Measurements from ENCODE around the gene PROX1. TPM values are rescaled to one million over a fixed set of nuclear protein-coding genes. Genes with fewer than 3 reads are reported as not detected.

Gene PROX1
- total and polyA plus RNA-seq, 9 of the 15 experiments (the other 6 are each of a cell fraction or from before 2014, with no cell fraction given): 0.14 to 0.22 TPM; not detected in 7

DNA sequence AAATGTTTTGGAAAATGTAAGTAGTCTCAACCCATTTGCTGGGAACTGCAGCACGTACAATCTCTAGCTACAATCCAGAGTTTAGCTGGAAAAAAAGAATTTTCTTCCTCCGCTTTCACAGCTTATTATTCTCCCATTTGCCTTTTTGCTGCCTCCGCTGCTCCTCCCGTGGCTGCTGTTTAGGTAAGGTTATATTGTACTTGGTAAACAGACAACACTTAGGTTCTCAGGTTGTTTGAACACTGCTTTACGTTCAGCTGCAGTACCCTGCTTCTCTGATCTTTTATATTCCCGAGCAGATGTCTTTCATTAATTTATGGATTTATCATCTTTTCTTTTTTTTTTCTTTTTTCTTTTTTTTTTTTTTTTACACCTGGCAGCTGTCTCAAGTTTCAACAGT lies 14.3 kb downstream of the PROX1 start:
- no peak overlapping the region for H3K4me2 ChIP-seq (ENCODE audit: insufficient read depth, low read length)
- POLR2A ChIA-PET: interaction anchor here (0.6 to 1.1 kb wide), 2 partner anchors 9 to 957 kb away, joined by 3 to 5 read pairs; no protein-coding TSS in a partner anchor

More for the DNA sequence above, 14.3 kb downstream of the PROX1 start:
- Histone ChIP-seq H4K20me1 (replicated peaks; ENCODE audit: control insufficient read depth, insufficient read depth, low read length) (no peaks in the 10 kb centered on the region), H3K9ac (ENCODE audit: insufficient read depth in 1 of 2, low read depth in 2 of 2, low read length in 2 of 2) (no peak overlapping the region), H3K9me1 (ENCODE audit: control insufficient read depth, insufficient read depth, low read length) (no peaks in the 10 kb centered on the region), H3K4me1 (replicated peaks in 1 of 2; ENCODE audit: control insufficient read depth in 2 of 2, insufficient read depth in 2 of 2, low read length in 2 of 2) (peaks cover 4 to 9% of the 10 kb centered on the region in 2 experiments; a peak in 3 of 5 replicates), H3K27ac (ENCODE audit: extremely low read depth, low read depth, low read length) (no peak overlapping the region), H3K79me2 (ENCODE audit: control insufficient read depth, insufficient read depth, low read length) (no peaks in the 10 kb centered on the region), H2AFZ (ENCODE audit: low read depth, low read length) (peak overlapping the region; percentile 11; the same call in 1 of the 2 replicates), H3K27me3 (ENCODE audit: control insufficient read depth in 2 of 2, insufficient read depth in 2 of 2, low read length in 2 of 2) (peaks cover 8 to 10% of the 10 kb centered on the region in 2 experiments; a peak in 4 of 5 replicates), H3K9me3 (replicated peaks; ENCODE audit: control insufficient read depth, insufficient read depth, low read depth, low read length) (no peaks in the 10 kb centered on the region), H3K36me3 (ENCODE audit: control insufficient read depth, insufficient read depth, low read length) (no peaks in the 10 kb centered on the region), H3K4me3 (no peak overlapping the region)
- no TSS peak for BruUV-seq (replicated peaks)
- intact Hi-C loops (cut with micrococcal nuclease) (no loop called here), in situ Hi-C loops (cut with MboI) (no loop called here)
- no peak for ATAC-seq
- no peak for FAIRE-seq
- CTCF ChIA-PET (ENCODE audit: low intra/inter-chr PET ratio): no interaction called here
- DNase-seq (ENCODE audit: extremely low read depth in 1 of 4, low spot score in 3 of 4): no peak
- no peak for TF ChIP-seq SRSF7 (optimal IDR thresholded peaks at IDR 0.05; ENCODE audit: low read depth, low read length)
- no peak for TF ChIP-seq PURB (CRISPR knock-in tag; IDR thresholded peaks at IDR 0.05; ENCODE audit: low read depth)
- TF ChIP-seq, protein P1, sequence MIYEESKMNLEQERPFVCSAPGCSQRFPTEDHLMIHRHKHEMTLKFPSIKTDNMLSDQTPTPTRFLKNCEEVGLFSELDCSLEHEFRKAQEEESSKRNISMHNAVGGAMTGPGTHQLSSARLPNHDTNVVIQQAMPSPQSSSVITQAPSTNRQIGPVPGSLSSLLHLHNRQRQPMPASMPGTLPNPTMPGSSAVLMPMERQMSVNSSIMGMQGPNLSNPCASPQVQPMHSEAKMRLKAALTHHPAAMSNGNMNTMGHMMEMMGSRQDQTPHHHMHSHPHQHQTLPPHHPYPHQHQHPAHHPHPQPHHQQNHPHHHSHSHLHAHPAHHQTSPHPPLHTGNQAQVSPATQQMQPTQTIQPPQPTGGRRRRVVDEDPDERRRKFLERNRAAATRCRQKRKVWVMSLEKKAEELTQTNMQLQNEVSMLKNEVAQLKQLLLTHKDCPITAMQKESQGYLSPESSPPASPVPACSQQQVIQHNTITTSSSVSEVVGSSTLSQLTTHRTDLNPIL (CRISPR knock-in tag; IDR thresholded peaks at IDR 0.05): no peak
- TF ChIP-seq SETDB1 (IDR thresholded peaks at IDR 0.05; ENCODE audit: low read length): no peak
- TF ChIP-seq ZSCAN32 (CRISPR knock-in tag; IDR thresholded peaks at IDR 0.05): no peak
- no peak for TF ChIP-seq KLF10 (CRISPR knock-in tag; IDR thresholded peaks at IDR 0.05)
- TF ChIP-seq, protein P2, sequence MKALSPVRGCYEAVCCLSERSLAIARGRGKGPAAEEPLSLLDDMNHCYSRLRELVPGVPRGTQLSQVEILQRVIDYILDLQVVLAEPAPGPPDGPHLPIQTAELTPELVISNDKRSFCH (CRISPR knock-in tag; IDR thresholded peaks at IDR 0.05): no peak
- TF ChIP-seq, protein P2 (tag; IDR thresholded peaks at IDR 0.05): no peak
- no peak for TF ChIP-seq ZBTB17 (CRISPR knock-in tag; IDR thresholded peaks at IDR 0.05)
- WGBS (ENCODE audit: insufficient coverage, low coverage, missing lambda C conversion rate): 7% methylated on average over 6 of the region's 6 CpGs

Measured in K562 (cell line).